ENCODE results near the gene EML6. TPM values are rescaled to one million over a fixed set of nuclear protein-coding genes. Genes with fewer than 3 reads are reported as not detected.

Gene EML6
- total RNA-seq, 1 experiment from 2014 or later, result 6.6 TPM

- H3K4me1 ChIP-seq (ENCODE audit: control insufficient read depth in 1 of 2, insufficient read depth in 2 of 2, low read length in 2 of 2), result peaks cover 15 to 30% of the 10 kb centered on the region in 2 experiments
- ChIA-PET RAD21 (ENCODE audit: low non-redundant PET in 1 of 2, low total read pairs in 2 of 2, uncharacterized antibody in 2 of 2, unreplicated experiment in 2 of 2) (no interaction called here), POLR2A (no interaction called here), CTCF (no interaction called here)
- no peak overlapping the region for H3K27ac ChIP-seq (ENCODE audit: low read depth, low read length)
- no peaks in the 10 kb centered on the region for H3K79me2 ChIP-seq (ENCODE audit: insufficient read depth, low read length)
- no peak overlapping the region for H3K4me2 ChIP-seq (ENCODE audit: low read length)
- H2AFZ ChIP-seq (ENCODE audit: low read depth, low read length, poor library complexity, severe bottlenecking), result no peak overlapping the region
- no peak for DNase-seq (ENCODE audit: low read depth, low spot score)
- no peaks in the 10 kb centered on the region for H3K9me3 ChIP-seq (ENCODE audit: control insufficient read depth in 1 of 2, insufficient read depth in 1 of 2, low read depth in 1 of 2, low read length in 2 of 2)
- intact Hi-C loops (cut with micrococcal nuclease), result loop anchor here (10.0 kb wide), 2 partner anchors 96 to 606 kb away; partner anchors contain the start of gene CFAP36
- no peak for ATAC-seq
- TF ChIP-seq RAD21 (IDR thresholded peaks at IDR 0.05; ENCODE audit: low read depth) (no peak), POLR2A (IDR thresholded peaks at IDR 0.05; ENCODE audit: borderline replicate concordance, extremely low read depth, insufficient read depth, insufficient read length) (no peak), YY1 (IDR thresholded peaks at IDR 0.05; ENCODE audit: extremely low read depth, insufficient replicate concordance, low read depth, low read length) (no peak), EZH2 (IDR thresholded peaks at IDR 0.05) (no peak), ELF1 (IDR thresholded peaks at IDR 0.05; ENCODE audit: borderline replicate concordance, low read depth) (no peak), JUND (IDR thresholded peaks at IDR 0.05) (no peak)
- no peak overlapping the region for H3K4me3 ChIP-seq (replicated peaks in 1 of 2; ENCODE audit: low read depth in 1 of 2, low read length in 2 of 2)
- no peaks in the 10 kb centered on the region for H3K9me2 ChIP-seq (ENCODE audit: insufficient read depth)
- no peak overlapping the region for H3K9ac ChIP-seq (ENCODE audit: low read length)
- no peaks in the 10 kb centered on the region for H3K36me3 ChIP-seq (ENCODE audit: control insufficient read depth in 1 of 2, insufficient read depth in 2 of 2, low read length in 2 of 2)
- H4K20me1 ChIP-seq (ENCODE audit: insufficient read depth), result no peaks in the 10 kb centered on the region
- no peaks in the 10 kb centered on the region for H3K27me3 ChIP-seq (ENCODE audit: insufficient read depth, low read length)
- no TSS peak for BruUV-seq (replicated peaks)
Observed at GRCh38 chr2:54909001-54909400, 185.5 kb downstream of the EML6 start.

- Histone ChIP-seq H3K79me2 (ENCODE audit: insufficient read depth, low read length) (no peaks in the 10 kb centered on the region), H4K20me1 (ENCODE audit: insufficient read depth) (no peaks in the 10 kb centered on the region), H3K27me3 (ENCODE audit: insufficient read depth, low read length) (no peaks in the 10 kb centered on the region), H3K9me3 (ENCODE audit: control insufficient read depth in 1 of 2, insufficient read depth in 1 of 2, low read depth in 1 of 2, low read length in 2 of 2) (no peaks in the 10 kb centered on the region), H3K4me3 (replicated peaks in 1 of 2; ENCODE audit: low read depth in 1 of 2, low read length in 2 of 2) (no peak overlapping the region), H3K4me1 (ENCODE audit: control insufficient read depth in 1 of 2, insufficient read depth in 2 of 2, low read length in 2 of 2) (no peaks in the 10 kb centered on the region), H3K9ac (ENCODE audit: low read length) (no peak overlapping the region), H2AFZ (ENCODE audit: low read depth, low read length, poor library complexity, severe bottlenecking) (no peak overlapping the region), H3K9me2 (ENCODE audit: insufficient read depth) (no peaks in the 10 kb centered on the region), H3K27ac (ENCODE audit: low read depth, low read length) (no peak overlapping the region), H3K36me3 (ENCODE audit: control insufficient read depth in 1 of 2, insufficient read depth in 2 of 2, low read length in 2 of 2) (no peaks in the 10 kb centered on the region), H3K4me2 (ENCODE audit: low read length) (no peak overlapping the region)
- CTCF ChIA-PET, result interaction anchor here (2.7 kb wide), 1 partner anchor 12 kb away, joined by 11 read pairs; no protein-coding TSS in a partner anchor
- POLR2A ChIA-PET, result no interaction called here
- intact Hi-C loops (cut with micrococcal nuclease), result no loop called here
- no TSS peak for BruUV-seq (replicated peaks)
- DNase-seq (ENCODE audit: low read depth, low spot score) (no peak), ATAC-seq (no peak)
- TF ChIP-seq JUND (IDR thresholded peaks at IDR 0.05), result no peak
- TF ChIP-seq SIN3A (IDR thresholded peaks at IDR 0.05; ENCODE audit: low read depth), result no peak
- TF ChIP-seq ZBTB33 (IDR thresholded peaks at IDR 0.05; ENCODE audit: extremely low read depth, insufficient replicate concordance, low read length), result no peak
- TF ChIP-seq ZFX (IDR thresholded peaks at IDR 0.05), result no peak
- RAD21 ChIA-PET (ENCODE audit: low non-redundant PET in 1 of 2, low total read pairs in 2 of 2, uncharacterized antibody in 2 of 2, unreplicated experiment in 2 of 2), result no interaction called here
Observed at GRCh38 chr2:54912305-54912704, 188.8 kb downstream of the EML6 start.

Data from HCT116 (cell line).